Esophagus muscularis mucosa (tissue), 2 donors: ENCODE results near the gene TBX5.

ENCODE experiments used
- EP300 ChIP-seq: sonication (generic); formaldehyde crosslinking; IDR thresholded peaks from one replicate; pipeline ENCODE4 v1.6.1; 2017; ENCODE audit warnings: antibody characterized with exemption
- POLR2A ChIP-seq: fragments of 450-650 bp; IDR thresholded peaks from one replicate; pipeline ENCODE4 v1.6.1; 2017; ENCODE audit warnings: antibody characterized with exemption, moderate library complexity, mild to moderate bottlenecking, low read depth

DNA sequence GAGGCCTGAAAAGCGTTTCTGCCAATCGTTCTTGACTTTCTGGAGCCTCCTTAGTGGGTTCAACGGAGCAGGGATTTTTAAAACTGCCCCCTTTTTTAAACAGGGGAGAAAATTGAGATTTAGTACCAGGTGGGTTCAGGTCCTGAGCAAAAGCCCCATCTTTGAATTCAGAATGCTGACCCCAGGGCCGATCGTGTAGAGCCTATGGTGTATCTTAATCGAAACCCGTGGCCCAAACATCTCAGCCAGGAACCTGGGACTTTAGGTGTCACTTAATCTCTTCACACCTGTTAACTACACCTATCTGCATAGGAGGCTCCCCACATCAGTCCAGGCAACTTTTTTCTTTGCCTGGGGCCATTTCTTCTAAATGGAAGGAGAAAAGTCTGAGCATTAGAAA, 6.4 kb upstream of the TBX5 start:
- TF ChIP-seq POLR2A (no peak), EP300 (no peak)
